ENCODE data around the gene ZNF239.
"Not testable (repeated sequence)": the region's sequence is repeated elsewhere in the genome, so short reads cannot be mapped to it uniquely, and the experiment has no call there.

The ZNF239 gene

GRCh38 chr10:43570971-43571370 lies 3.4 kb downstream of the ZNF239 start:
- Histone ChIP-seq H2BK5ac (ENCODE audit: low read length) (no peak overlapping the region), H3K23ac (ENCODE audit: low read depth, low read length, poor library complexity) (no peak overlapping the region), H3K4ac (ENCODE audit: low read length) (no peak overlapping the region), H2AK5ac (ENCODE audit: low read depth, low read length) (no peak overlapping the region), H4K8ac (ENCODE audit: low read depth, low read length) (no peak overlapping the region), H2BK12ac (ENCODE audit: low read length) (no peak overlapping the region), H3K4me1 (ENCODE audit: control insufficient read depth in 2 of 2, insufficient read depth in 1 of 2, low read depth in 1 of 2, low read length in 2 of 2) (peaks cover 2 to 5% of the 10 kb centered on the region in 2 donors), H3K9me3 (replicated peaks in 1 of 2; ENCODE audit: control insufficient read depth in 2 of 2, insufficient read depth in 1 of 2, low read depth in 1 of 2, low read length in 2 of 2) (peaks cover 10 to 53% of the 10 kb centered on the region in 2 donors), H3K9ac (ENCODE audit: low read depth, low read length, poor library complexity) (no peak overlapping the region), H3K4me3 (ENCODE audit: low read length in 2 of 2) (no peak overlapping the region), H4K91ac (ENCODE audit: low read depth, low read length, poor library complexity) (no peak overlapping the region), H2AFZ (ENCODE audit: low read length) (no peak overlapping the region), H3K79me1 (ENCODE audit: low read depth, low read length) (peaks cover 2% of the 10 kb centered on the region), H3K36me3 (replicated peaks in 1 of 2; ENCODE audit: control insufficient read depth in 2 of 2, insufficient read depth in 2 of 2, low read length in 2 of 2) (peaks cover 6 to 67% of the 10 kb centered on the region in 2 donors), H3K18ac (ENCODE audit: low read length) (no peak overlapping the region), H3K4me2 (ENCODE audit: insufficient read depth, low read length, poor library complexity, severe bottlenecking) (no peak overlapping the region), H3K14ac (ENCODE audit: low read length) (no peak overlapping the region), H2BK120ac (ENCODE audit: low read depth, low read length) (no peak overlapping the region), H3K27ac (replicated peaks; ENCODE audit: low read length) (no peak overlapping the region), H3K27me3 (ENCODE audit: control insufficient read depth in 3 of 3, insufficient read depth in 3 of 3, low read depth in 1 of 3, low read length in 3 of 3) (no peaks in the 10 kb centered on the region), H2BK15ac (ENCODE audit: low read length) (no peak overlapping the region)
- DNase-seq (ENCODE audit: low spot score), result no peak
- WGBS, 2 donors (ENCODE audit: extremely low coverage in 2 of 2, insufficient read length in 2 of 2, insufficient replicate concordance in 1 of 2), result no CpG with 5 or more reads among the region's 1 CpG

- no peak overlapping the region for H2BK120ac ChIP-seq (ENCODE audit: low read depth, low read length)
Measured at GRCh38 chr10:43569681-43570080, 4.7 kb downstream of the ZNF239 start.

DNA sequence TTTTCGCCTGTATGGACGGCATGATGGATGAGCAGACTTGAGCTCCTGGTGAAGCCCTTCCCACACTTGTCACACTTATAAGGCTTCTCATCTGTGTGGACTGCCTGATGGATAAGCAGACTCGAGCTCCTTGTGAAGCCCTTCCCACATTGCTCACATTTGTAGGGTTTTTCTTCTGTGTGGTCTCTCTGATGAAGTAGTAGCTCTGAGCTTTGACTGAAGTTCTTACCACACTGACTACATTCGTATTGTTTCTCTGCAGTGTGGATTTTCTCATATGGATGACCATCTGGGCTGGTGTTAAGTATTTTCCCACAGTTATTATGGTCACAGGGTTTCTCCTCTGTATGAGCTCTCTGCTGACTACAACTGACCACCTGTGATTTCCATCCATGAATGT lies 17.2 kb downstream of the ZNF239 start:
- H3K14ac ChIP-seq (ENCODE audit: low read length), result no peak overlapping the region
- H3K27ac ChIP-seq (replicated peaks; ENCODE audit: low read length), result no peak overlapping the region
- no peaks in the 10 kb centered on the region for H3K27me3 ChIP-seq (ENCODE audit: control insufficient read depth in 3 of 3, insufficient read depth in 3 of 3, low read depth in 1 of 3, low read length in 3 of 3)
- H2BK5ac ChIP-seq (ENCODE audit: low read length), result no peak overlapping the region
- H3K4me3 ChIP-seq (ENCODE audit: low read length in 2 of 2), result no peak overlapping the region
- no peak for DNase-seq (ENCODE audit: low spot score)
- no peak overlapping the region for H3K4me2 ChIP-seq (ENCODE audit: insufficient read depth, low read length, poor library complexity, severe bottlenecking)
- no peak overlapping the region for H2BK12ac ChIP-seq (ENCODE audit: low read length)
- H2AFZ ChIP-seq (ENCODE audit: low read length), result no peak overlapping the region
- H3K9me3 ChIP-seq (replicated peaks in 1 of 2; ENCODE audit: control insufficient read depth in 2 of 2, insufficient read depth in 1 of 2, low read depth in 1 of 2, low read length in 2 of 2), result peaks cover 24 to 67% of the 10 kb centered on the region in 2 donors
- no peak overlapping the region for H3K4ac ChIP-seq (ENCODE audit: low read length)
- WGBS, 2 donors (ENCODE audit: extremely low coverage in 2 of 2, insufficient read length in 2 of 2, insufficient replicate concordance in 1 of 2), result no CpG with 5 or more reads among the region's 4 CpGs
- H2BK15ac ChIP-seq (ENCODE audit: low read length), result no peak overlapping the region
- no peaks in the 10 kb centered on the region for H3K4me1 ChIP-seq (ENCODE audit: control insufficient read depth in 2 of 2, insufficient read depth in 1 of 2, low read depth in 1 of 2, low read length in 2 of 2)
- H2AK5ac ChIP-seq (ENCODE audit: low read depth, low read length), result no peak overlapping the region
- peaks cover 2% of the 10 kb centered on the region for H3K79me1 ChIP-seq (ENCODE audit: low read depth, low read length)
- peaks cover 22 to 77% of the 10 kb centered on the region in 2 donors for H3K36me3 ChIP-seq (replicated peaks in 1 of 2; ENCODE audit: control insufficient read depth in 2 of 2, insufficient read depth in 2 of 2, low read length in 2 of 2)
- H3K9ac ChIP-seq (ENCODE audit: low read depth, low read length, poor library complexity), result no peak overlapping the region
- no peak overlapping the region for H3K18ac ChIP-seq (ENCODE audit: low read length)
- H2BK120ac ChIP-seq (ENCODE audit: low read depth, low read length), result no peak overlapping the region
- no peak overlapping the region for H4K91ac ChIP-seq (ENCODE audit: low read depth, low read length, poor library complexity)
- no peak overlapping the region for H3K23ac ChIP-seq (ENCODE audit: low read depth, low read length, poor library complexity)
- H4K8ac ChIP-seq (ENCODE audit: low read depth, low read length), result no peak overlapping the region

More at GRCh38 chr10:43569681-43570080, 4.7 kb downstream of the ZNF239 start:
- Histone ChIP-seq H2BK15ac (ENCODE audit: low read length) (no peak overlapping the region), H3K4ac (ENCODE audit: low read length) (no peak overlapping the region), H3K27me3 (ENCODE audit: control insufficient read depth in 3 of 3, insufficient read depth in 3 of 3, low read depth in 1 of 3, low read length in 3 of 3) (no peaks in the 10 kb centered on the region), H3K14ac (ENCODE audit: low read length) (no peak overlapping the region), H3K79me1 (ENCODE audit: low read depth, low read length) (peaks cover 2% of the 10 kb centered on the region), H2AK5ac (ENCODE audit: low read depth, low read length) (no peak overlapping the region), H4K91ac (ENCODE audit: low read depth, low read length, poor library complexity) (no peak overlapping the region), H4K8ac (ENCODE audit: low read depth, low read length) (no peak overlapping the region), H3K23ac (ENCODE audit: low read depth, low read length, poor library complexity) (no peak overlapping the region), H3K9me3 (replicated peaks in 1 of 2; ENCODE audit: control insufficient read depth in 2 of 2, insufficient read depth in 1 of 2, low read depth in 1 of 2, low read length in 2 of 2) (peaks cover 2 to 41% of the 10 kb centered on the region in 2 donors), H3K18ac (ENCODE audit: low read length) (no peak overlapping the region), H3K27ac (replicated peaks; ENCODE audit: low read length) (no peak overlapping the region), H3K4me2 (ENCODE audit: insufficient read depth, low read length, poor library complexity, severe bottlenecking) (no peak overlapping the region), H3K36me3 (replicated peaks in 1 of 2; ENCODE audit: control insufficient read depth in 2 of 2, insufficient read depth in 2 of 2, low read length in 2 of 2) (peaks cover 6 to 76% of the 10 kb centered on the region in 2 donors), H2AFZ (ENCODE audit: low read length) (no peak overlapping the region), H2BK12ac (ENCODE audit: low read length) (no peak overlapping the region), H2BK5ac (ENCODE audit: low read length) (no peak overlapping the region), H3K4me1 (ENCODE audit: control insufficient read depth in 2 of 2, insufficient read depth in 1 of 2, low read depth in 1 of 2, low read length in 2 of 2) (peaks cover 2 to 5% of the 10 kb centered on the region in 2 donors), H3K4me3 (ENCODE audit: low read length in 2 of 2) (no peak overlapping the region), H3K9ac (ENCODE audit: low read depth, low read length, poor library complexity) (no peak overlapping the region)
- DNase-seq (ENCODE audit: low spot score), result no peak

DNA sequence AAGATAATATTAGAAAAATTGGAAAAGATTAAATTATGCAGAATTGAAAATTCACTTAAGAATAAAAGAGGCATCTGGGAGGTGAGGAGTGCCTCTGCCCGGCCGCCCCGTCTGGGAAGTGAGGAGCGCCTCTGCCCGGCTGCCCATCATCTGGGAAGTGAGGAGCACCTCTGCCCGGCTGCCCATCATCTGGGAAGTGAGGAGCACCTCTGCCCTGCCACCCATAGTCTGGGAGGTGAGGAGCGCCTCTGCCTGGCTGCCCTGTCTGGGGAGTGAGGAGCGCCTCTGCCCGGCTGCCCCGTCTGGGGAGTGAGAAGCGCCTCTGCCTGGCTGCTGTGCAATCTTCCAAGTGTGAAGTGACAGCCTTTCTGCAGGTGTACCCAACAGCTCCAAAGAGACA lies 30.7 kb downstream of the ZNF239 start:
- H3K18ac ChIP-seq (ENCODE audit: low read length); H3K4me3 ChIP-seq (ENCODE audit: low read length in 2 of 2); H3K27ac ChIP-seq (replicated peaks; ENCODE audit: low read length); H3K27me3 ChIP-seq (ENCODE audit: control insufficient read depth in 3 of 3, insufficient read depth in 3 of 3, low read depth in 1 of 3, low read length in 3 of 3); H4K91ac ChIP-seq (ENCODE audit: low read depth, low read length, poor library complexity); H2BK12ac ChIP-seq (ENCODE audit: low read length); H4K8ac ChIP-seq (ENCODE audit: low read depth, low read length); H3K4ac ChIP-seq (ENCODE audit: low read length); H3K14ac ChIP-seq (ENCODE audit: low read length); H3K4me2 ChIP-seq (ENCODE audit: insufficient read depth, low read length, poor library complexity, severe bottlenecking); H3K9me3 ChIP-seq (replicated peaks in 1 of 2; ENCODE audit: control insufficient read depth in 2 of 2, insufficient read depth in 1 of 2, low read depth in 1 of 2, low read length in 2 of 2); H3K23ac ChIP-seq (ENCODE audit: low read depth, low read length, poor library complexity); H3K9ac ChIP-seq (ENCODE audit: low read depth, low read length, poor library complexity); DNase-seq (ENCODE audit: low spot score); H3K4me1 ChIP-seq (ENCODE audit: control insufficient read depth in 2 of 2, insufficient read depth in 1 of 2, low read depth in 1 of 2, low read length in 2 of 2); H2BK15ac ChIP-seq (ENCODE audit: low read length); H2AK5ac ChIP-seq (ENCODE audit: low read depth, low read length); H3K79me1 ChIP-seq (ENCODE audit: low read depth, low read length); H2BK5ac ChIP-seq (ENCODE audit: low read length); H3K36me3 ChIP-seq (replicated peaks in 1 of 2; ENCODE audit: control insufficient read depth in 2 of 2, insufficient read depth in 2 of 2, low read length in 2 of 2); H2AFZ ChIP-seq (ENCODE audit: low read length); H2BK120ac ChIP-seq (ENCODE audit: low read depth, low read length): not testable (repeated sequence)
- no CpG with 5 or more reads among the region's 11 CpGs for WGBS, 2 donors (ENCODE audit: extremely low coverage in 2 of 2, insufficient read length in 2 of 2, insufficient replicate concordance in 1 of 2)
